Activated T-cell treated with anti-CD3 and anti-CD28 coated beads, Interleukin-2, amount 50 U/mL, for 24 hours (primary cell): ENCODE results near the gene SHFL.
A peak's percentile ranks its signal among the peaks of the same experiment; 100 is the strongest.

ENCODE experiments used
- DNase-seq: peaks from one replicate; pipeline ENCODE4 v3.0.0-alpha.2; 2020
- H3K27ac Mint-ChIP-seq: 2 replicates; pipeline ENCODE4 v1.8.0; 2020; ENCODE audit warnings: mild to moderate bottlenecking, mixed read lengths
- H3K27me3 Mint-ChIP-seq: 2 replicates; pipeline ENCODE4 v1.8.0; 2020; ENCODE audit warnings: mixed read lengths
- H3K36me3 Mint-ChIP-seq: 2 replicates; pipeline ENCODE4 v1.8.0; 2020; ENCODE audit warnings: low read depth, mixed read lengths
- H3K4me1 Mint-ChIP-seq: 2 replicates; pipeline ENCODE4 v1.8.0; 2020; ENCODE audit warnings: low read depth, mixed read lengths
- H3K4me3 Mint-ChIP-seq: 2 replicates; pipeline ENCODE4 v1.8.0; 2020; ENCODE audit warnings: mild to moderate bottlenecking, moderate library complexity, mixed read lengths
- H3K9me3 Mint-ChIP-seq: 2 replicates; pipeline ENCODE4 v1.8.0; 2020; ENCODE audit warnings: mixed read lengths

Gene SHFL

DNA sequence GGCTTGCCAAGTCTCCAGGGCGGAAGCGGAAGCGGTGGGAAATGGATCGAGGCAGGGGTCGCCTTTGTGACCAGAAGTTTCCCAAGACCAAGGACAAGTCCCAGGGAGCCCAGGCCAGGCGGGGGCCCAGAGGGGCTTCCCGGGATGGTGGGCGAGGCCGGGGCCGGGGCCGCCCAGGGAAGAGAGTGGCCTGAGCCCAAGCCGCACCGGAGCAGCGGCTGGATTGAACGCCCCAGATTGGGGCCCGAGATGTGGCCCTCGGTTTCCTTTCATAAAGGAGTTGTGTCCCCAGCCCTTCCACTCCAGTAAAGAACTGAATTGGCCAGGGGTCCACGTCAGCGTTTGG lies 24.8 kb downstream of the SHFL start:
- no peaks in the 10 kb centered on the region for H3K27me3 Mint-ChIP-seq
- H3K4me3 Mint-ChIP-seq = peak overlapping the region; percentile 94
- peak overlapping the region; percentile 97 for H3K27ac Mint-ChIP-seq

DNA sequence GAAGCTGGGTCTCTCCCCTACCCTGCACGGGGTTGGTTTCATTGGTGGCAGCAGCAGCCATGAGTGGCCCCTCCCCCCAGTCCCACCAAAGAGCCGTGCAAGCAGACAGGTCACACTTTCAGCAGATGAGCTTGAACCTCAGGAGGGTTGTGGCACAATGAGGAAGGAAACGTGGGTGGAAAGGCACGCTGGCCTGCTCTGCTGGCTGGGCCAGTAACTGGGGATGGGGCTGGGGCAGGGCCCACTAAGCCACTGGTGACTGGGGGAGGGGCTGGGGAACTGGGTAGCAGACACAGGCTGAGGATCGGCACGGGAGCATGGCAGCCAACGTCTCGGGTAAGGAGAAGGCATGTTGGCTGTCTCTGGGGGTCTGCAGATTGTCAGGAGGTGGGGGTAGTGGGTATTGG lies 25.3 kb downstream of the SHFL start, which contains the start of gene P2RY11:
P2RY11 (plus strand) TSS at position 289 of the 407 bp plus-strand sequence; CDS start at position 318, 29 bp downstream.
- peak; percentile 67 for DNase-seq
- H3K27ac Mint-ChIP-seq = peak within 1 kb of the TSS; percentile 97
- H3K4me1 Mint-ChIP-seq = peaks cover 80% of the 10 kb centered on the region
- H3K4me3 Mint-ChIP-seq = peak within 1 kb of the TSS; percentile 94
- H3K9me3 Mint-ChIP-seq = no peaks in the 10 kb centered on the region
- no peaks in the 10 kb centered on the region for H3K27me3 Mint-ChIP-seq
- peaks cover 95% of the 10 kb centered on the region for H3K36me3 Mint-ChIP-seq

More for the DNA sequence above, 24.8 kb downstream of the SHFL start:
- Mint-ChIP-seq H3K9me3 (no peaks in the 10 kb centered on the region), H3K4me1 (peaks cover 76% of the 10 kb centered on the region), H3K36me3 (peaks cover 93% of the 10 kb centered on the region)
- DNase-seq = no peak

DNA sequence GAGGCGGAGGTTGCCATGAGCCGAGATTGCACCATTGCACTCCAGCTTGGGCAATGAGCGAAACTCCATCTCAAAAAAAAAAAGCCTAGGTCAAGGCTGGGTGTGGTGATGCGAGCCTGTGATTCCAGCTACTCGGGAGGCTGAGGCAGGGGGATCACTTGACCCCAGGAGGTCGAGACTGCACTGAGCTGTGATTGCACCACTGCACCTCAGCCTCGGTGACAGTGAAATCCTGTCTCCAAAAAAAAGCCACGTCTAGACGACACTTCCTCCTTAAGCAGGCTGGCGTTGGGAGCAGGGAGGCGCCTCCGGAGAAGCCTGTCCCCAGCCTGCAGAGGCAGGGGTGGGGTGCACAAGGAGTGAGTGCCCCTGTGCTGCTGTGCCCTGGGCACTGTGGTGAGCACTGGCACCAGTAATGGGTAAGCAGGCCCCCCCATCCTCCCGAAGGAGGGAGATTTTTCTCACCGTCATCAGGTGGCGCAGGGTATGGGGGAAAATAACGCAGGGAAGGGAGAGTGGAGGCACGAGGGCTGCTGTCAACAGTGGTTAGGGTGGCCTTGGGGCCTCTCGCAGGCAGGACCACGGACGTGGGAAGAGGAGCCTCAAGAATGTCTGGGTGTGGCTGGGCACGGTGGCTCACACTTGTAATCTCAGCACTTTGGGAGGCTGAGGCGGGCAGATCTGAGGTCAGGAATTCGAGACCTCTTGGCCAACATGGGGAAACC lies 26.1 kb downstream of the SHFL start:
- Mint-ChIP-seq H3K36me3 (peaks cover 95% of the 10 kb centered on the region), H3K27ac (peak overlapping the region; percentile 97), H3K4me1 (peaks cover 81% of the 10 kb centered on the region), H3K4me3 (peak overlapping the region; percentile 94), H3K27me3 (no peaks in the 10 kb centered on the region), H3K9me3 (no peaks in the 10 kb centered on the region)
- DNase-seq = peak; percentile 79

DNA sequence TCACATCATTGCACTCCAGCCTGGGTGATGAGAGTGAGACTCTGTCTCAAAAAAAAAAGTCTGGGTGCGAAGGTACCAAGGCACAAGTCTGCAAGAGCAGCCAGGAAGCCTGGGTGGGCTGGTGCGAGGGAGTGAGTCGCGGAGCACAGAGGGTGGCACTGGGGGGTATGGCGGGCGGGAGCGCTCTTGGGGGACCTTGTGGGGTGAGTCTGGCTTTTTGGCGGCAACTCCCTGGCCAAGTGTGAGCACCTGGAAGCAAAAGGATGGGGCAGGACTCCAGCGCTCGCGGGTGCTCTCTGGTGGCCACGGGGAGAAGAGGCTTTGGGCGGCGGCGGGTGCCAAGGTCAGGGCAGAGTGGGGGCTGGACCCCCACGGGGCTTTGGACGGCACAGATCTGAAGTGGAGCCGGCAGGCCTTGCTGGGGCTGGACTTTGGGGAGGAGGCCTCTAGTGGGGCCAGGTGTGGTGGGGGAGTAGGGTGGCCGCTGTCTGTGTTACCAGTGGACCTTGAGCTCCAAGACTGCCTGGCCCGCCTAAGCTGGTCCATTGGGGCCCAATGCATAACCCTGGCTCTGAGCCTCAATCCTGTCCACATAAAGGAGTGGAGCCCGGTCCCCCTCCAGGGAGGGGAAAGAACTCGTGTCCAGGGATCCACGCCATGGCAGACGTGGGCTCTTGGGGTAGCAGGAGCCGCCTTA lies 26.9 kb downstream of the SHFL start:
- Mint-ChIP-seq H3K4me3 (peak overlapping the region; percentile 94), H3K36me3 (peaks cover 94% of the 10 kb centered on the region), H3K27ac (peak overlapping the region; percentile 97), H3K4me1 (peaks cover 78% of the 10 kb centered on the region), H3K27me3 (no peaks in the 10 kb centered on the region), H3K9me3 (no peaks in the 10 kb centered on the region)
- DNase-seq = peak; percentile 86

DNA sequence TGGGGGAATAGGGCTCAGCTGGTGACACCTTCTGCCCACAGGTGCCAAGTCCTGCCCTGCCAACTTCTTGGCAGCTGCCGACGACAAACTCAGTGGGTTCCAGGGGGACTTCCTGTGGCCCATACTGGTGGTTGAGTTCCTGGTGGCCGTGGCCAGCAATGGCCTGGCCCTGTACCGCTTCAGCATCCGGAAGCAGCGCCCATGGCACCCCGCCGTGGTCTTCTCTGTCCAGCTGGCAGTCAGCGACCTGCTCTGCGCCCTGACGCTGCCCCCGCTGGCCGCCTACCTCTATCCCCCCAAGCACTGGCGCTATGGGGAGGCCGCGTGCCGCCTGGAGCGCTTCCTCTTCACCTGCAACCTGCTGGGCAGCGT lies 27.5 kb downstream of the SHFL start:
- Mint-ChIP-seq H3K36me3 (peaks cover 94% of the 10 kb centered on the region), H3K27ac (peak overlapping the region; percentile 97), H3K4me1 (peaks cover 74% of the 10 kb centered on the region)

DNA sequence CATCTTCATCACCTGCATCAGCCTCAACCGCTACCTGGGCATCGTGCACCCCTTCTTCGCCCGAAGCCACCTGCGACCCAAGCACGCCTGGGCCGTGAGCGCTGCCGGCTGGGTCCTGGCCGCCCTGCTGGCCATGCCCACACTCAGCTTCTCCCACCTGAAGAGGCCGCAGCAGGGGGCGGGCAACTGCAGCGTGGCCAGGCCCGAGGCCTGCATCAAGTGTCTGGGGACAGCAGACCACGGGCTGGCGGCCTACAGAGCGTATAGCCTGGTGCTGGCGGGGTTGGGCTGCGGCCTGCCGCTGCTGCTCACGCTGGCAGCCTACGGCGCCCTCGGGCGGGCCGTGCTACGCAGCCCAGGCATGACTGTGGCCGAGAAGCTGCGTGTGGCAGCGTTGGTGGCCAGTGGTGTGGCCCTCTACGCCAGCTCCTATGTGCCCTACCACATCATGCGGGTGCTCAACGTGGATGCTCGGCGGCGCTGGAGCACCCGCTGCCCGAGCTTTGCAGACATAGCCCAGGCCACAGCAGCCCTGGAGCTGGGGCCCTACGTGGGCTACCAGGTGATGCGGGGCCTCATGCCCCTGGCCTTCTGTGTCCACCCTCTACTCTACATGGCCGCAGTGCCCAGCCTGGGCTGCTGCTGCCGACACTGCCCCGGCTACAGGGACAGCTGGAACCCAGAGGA lies 28.0 kb downstream of the SHFL start:
- Mint-ChIP-seq H3K27me3 (no peaks in the 10 kb centered on the region), H3K4me3 (peak overlapping the region; percentile 23), H3K9me3 (no peaks in the 10 kb centered on the region), H3K27ac (peak overlapping the region; percentile 97), H3K36me3 (peaks cover 94% of the 10 kb centered on the region), H3K4me1 (peaks cover 77% of the 10 kb centered on the region)
- peak; percentile 68 for DNase-seq

More for the DNA sequence above, 27.5 kb downstream of the SHFL start:
- Mint-ChIP-seq H3K4me3 (no peak overlapping the region), H3K9me3 (no peaks in the 10 kb centered on the region), H3K27me3 (no peaks in the 10 kb centered on the region)
- no peak for DNase-seq

DNA sequence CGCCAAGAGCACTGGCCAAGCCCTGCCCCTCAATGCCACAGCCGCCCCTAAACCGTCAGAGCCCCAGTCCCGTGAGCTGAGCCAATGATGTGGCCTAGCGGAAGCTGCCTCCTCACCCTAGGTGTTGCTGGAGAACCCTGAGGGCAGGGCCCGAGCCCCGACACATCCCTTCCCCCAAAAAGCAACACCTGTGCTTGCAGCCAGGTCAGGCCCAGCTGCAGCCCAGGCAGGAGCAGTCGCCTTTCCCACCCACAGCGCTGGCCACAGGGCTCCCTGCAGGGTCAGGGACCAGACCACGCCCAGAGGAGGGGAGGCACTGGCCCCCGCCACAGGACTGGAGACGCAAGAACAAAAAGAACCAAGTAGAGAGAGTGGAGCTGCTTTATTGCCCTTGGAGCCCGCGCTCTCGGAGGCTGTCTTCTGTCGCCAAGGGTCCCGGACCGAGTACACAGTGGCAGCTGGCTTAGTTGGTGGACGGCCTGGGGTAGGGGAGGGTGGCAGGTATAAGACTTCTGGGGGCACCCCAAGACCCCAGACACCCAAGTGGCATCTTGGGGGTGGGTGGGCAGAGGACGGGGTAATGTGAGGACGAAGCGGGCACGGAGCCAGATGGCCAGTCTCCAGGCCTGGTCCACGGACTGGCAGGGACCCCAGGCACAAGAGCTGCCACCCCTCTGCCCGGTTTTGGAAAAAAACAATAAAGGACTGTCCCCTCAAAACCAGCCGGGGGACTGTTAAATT lies 28.7 kb downstream of the SHFL start:
- H3K9me3 Mint-ChIP-seq = no peaks in the 10 kb centered on the region
- peak; percentile 68 for DNase-seq
- H3K27ac Mint-ChIP-seq = peak overlapping the region; percentile 86
- H3K4me3 Mint-ChIP-seq = peak overlapping the region; percentile 23
- peaks cover 93% of the 10 kb centered on the region for H3K36me3 Mint-ChIP-seq
- H3K27me3 Mint-ChIP-seq = no peaks in the 10 kb centered on the region
- peaks cover 71% of the 10 kb centered on the region for H3K4me1 Mint-ChIP-seq

DNA sequence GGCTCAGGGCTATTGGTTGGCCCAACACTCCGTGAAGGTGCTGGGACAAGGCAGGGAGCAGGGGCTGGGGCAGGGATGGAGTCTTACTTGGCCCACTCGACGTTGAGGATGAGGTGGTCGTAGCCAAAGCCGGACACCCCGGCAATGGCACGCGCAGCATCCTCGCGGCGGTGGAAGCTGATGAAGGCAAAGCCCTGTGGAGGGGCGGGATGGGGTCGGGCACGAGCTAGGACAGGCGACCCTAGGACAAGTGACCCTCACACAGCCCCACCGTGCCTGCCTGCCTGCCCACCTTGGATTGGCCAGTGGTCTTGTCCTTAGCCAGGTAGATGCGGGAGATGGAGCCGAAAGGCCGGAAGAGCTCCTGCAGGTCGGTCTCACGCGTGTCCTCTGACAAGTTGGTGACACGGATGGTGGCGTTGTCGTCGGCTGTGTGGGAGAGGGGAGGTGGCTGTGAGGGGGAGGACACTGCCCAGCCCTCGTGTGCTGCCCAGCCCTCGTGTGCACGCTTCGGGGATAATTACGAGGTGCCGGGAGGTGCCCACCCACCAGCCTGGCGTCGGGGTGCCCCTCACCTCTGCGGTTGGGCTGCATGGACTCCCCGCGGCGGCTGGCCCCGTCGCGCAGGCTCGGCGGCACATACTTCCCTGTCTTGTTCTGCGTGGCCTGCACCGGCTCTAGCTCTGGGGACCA lies 29.4 kb downstream of the SHFL start:
- Mint-ChIP-seq H3K9me3 (no peaks in the 10 kb centered on the region), H3K4me3 (peak overlapping the region; percentile 23), H3K36me3 (peaks cover 86% of the 10 kb centered on the region), H3K27me3 (no peaks in the 10 kb centered on the region), H3K4me1 (peaks cover 68% of the 10 kb centered on the region), H3K27ac (peak overlapping the region; percentile 86)
- DNase-seq = peak; percentile 62

DNA sequence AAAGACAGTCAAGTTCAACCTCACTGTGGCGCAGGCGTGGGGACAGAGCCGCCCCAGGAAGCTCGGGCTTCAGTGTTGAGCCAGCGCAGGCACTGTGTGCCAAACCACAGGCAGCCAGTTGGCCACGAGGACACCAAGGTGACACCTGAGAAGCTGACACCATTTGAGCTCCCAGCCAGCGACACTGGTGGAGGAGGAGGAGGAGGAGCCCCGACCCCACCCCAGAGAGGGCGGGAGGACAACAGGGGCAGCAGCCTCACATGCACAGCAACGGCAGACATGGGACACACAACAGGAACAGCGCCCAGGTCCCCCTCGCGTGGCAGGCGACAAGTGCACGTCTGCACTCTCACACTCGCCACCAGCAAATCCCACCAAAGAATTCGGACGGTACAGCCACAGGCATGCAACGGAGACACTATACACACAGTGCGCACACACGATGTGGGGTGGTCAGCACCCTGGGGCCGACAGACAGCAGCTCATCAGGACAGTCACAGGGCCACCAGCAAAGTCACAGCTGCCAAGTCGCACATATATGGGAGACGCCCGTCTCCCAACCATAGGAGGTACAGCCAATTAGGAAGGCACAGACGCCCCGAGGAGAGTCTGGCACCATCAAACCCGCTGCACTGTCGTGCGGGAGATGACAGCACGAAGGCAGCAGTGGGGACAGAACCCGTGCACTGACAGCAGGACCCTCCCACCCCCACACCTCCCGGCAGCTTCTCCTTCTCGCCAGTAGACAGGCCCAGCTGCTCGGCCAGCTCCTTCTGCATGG lies 30.2 kb downstream of the SHFL start:
- peaks cover 79% of the 10 kb centered on the region for H3K36me3 Mint-ChIP-seq
- peak overlapping the region; percentile 13 for H3K4me3 Mint-ChIP-seq
- no peaks in the 10 kb centered on the region for H3K27me3 Mint-ChIP-seq
- no peaks in the 10 kb centered on the region for H3K9me3 Mint-ChIP-seq
- peak; percentile 55 for DNase-seq
- H3K27ac Mint-ChIP-seq = peak overlapping the region; percentile 86
- peaks cover 64% of the 10 kb centered on the region for H3K4me1 Mint-ChIP-seq

DNA sequence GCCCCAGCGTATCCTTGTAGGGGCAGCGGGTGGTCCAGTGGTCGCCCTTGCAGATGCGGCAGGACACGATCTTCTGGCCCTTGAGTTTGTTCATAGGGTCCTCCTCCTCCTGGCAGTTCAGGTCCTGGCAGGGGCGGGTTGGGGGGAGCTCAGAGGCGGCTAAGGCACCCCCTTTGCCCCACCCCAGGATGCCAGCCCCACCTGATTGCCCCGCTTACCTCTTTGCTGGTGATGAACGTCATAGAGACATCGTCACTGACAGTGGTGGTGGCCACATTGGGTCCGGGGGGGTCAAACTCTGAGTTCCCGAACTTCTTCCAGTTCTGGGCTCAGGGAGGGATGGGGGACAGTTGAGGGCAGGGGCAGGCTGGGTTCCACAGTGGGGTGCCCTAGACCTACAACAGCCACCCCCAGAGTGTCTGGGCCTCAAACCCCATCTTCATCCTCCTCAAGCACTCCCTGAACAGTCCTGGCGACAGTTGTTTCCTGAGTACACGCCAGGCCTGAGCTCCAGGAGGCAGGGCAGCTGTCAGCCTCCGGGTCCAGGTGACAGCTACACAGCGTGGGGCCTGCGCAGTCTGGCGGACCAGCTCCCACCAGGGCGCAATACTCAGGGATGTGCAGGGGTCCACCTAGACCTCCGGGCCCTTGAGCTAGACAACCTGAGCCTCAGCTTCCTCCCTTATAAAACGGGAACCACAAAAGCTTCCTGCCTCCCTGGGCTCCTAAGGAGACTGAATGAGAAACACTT lies 30.9 kb downstream of the SHFL start:
- H3K4me3 Mint-ChIP-seq = peak overlapping the region; percentile 36
- peak overlapping the region; percentile 86 for H3K27ac Mint-ChIP-seq
- H3K36me3 Mint-ChIP-seq = peaks cover 71% of the 10 kb centered on the region
- H3K4me1 Mint-ChIP-seq = peaks cover 56% of the 10 kb centered on the region
- H3K27me3 Mint-ChIP-seq = no peaks in the 10 kb centered on the region
- no peak for DNase-seq
- H3K9me3 Mint-ChIP-seq = no peaks in the 10 kb centered on the region

DNA sequence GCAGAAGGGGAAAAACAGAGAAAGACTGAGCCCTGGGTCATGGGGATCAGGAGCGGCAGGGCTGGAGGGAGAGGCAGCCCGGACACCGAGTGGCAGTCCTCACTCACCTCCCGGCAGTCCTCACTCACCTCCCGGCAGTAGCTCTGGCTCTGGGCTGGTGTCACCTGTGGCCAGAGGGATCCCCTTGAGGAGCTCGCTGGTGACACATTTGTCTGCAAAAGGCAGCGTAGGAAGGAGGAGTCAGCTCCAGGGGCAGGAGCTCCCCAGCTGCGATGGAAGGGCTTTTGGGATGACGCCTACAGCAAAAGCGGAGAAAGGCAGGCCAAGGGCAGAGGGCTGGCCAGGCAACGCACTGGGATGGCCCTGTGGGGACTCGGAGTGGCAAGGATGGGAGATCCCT lies 32.8 kb downstream of the SHFL start:
- peaks cover 56% of the 10 kb centered on the region for H3K36me3 Mint-ChIP-seq
- no peaks in the 10 kb centered on the region for H3K27me3 Mint-ChIP-seq
- H3K4me3 Mint-ChIP-seq = peak overlapping the region; percentile 93
- H3K4me1 Mint-ChIP-seq = peaks cover 39% of the 10 kb centered on the region
- no peak for DNase-seq
- peak overlapping the region; percentile 95 for H3K27ac Mint-ChIP-seq
- H3K9me3 Mint-ChIP-seq = no peaks in the 10 kb centered on the region

DNA sequence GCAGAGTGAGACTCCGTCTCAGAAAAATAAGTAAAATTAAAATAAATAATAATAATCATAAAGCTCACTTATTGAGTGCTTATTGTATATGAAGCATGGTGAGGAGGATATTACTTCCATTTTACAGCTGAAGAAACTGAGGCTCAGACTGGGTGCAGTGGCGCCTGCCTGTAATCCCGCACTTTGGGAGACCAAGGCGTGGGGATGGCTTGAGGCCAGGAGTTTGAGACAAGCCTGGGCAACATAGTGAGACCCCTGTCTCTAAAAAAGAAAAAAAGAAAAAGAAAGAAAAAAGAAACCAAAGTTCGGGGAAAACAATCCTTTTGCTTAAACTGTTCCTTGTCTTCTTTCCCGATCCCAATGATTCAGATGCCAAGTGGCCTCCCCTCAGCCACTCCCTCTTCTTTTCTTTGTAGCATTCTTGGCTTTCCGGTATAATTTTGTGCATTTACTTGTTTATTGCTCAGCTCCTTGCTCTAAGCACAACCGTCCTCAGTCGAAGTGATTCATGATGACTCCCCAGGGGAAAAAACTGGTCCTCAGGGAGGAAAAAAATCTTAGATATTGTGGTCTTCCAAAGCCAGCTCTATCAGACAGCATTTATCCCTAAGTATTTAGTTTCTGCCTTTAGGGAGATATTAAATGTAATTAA lies 34.5 kb downstream of the SHFL start:
- peaks cover 45% of the 10 kb centered on the region for H3K36me3 Mint-ChIP-seq
- no peaks in the 10 kb centered on the region for H3K27me3 Mint-ChIP-seq
- no peaks in the 10 kb centered on the region for H3K9me3 Mint-ChIP-seq
- DNase-seq = no peak
- H3K4me3 Mint-ChIP-seq = no peak overlapping the region
- peaks cover 29% of the 10 kb centered on the region for H3K4me1 Mint-ChIP-seq
- H3K27ac Mint-ChIP-seq = peak overlapping the region; percentile 50
